Hepatocyte (in vitro differentiated cells): ENCODE results near the gene ERICH2.

Experiments used
- EZH2 ChIP-seq: fragments of 200-600 bp; sonication (generic); IDR thresholded peaks from 2 replicates; pipeline ENCODE4 v1.6.1; 2016; ENCODE audit warnings: antibody characterized with exemption, mild to moderate bottlenecking, borderline replicate concordance
- TF ChIP-seq, protein P1 (sequence below): fragments of 200-600 bp; sonication (generic); IDR thresholded peaks from 2 replicates; pipeline ENCODE4 v1.5.1; 2016; ENCODE audit warnings: antibody characterized with exemption, mild to moderate bottlenecking; ENCODE audit not compliant: poor library complexity

DNA sequence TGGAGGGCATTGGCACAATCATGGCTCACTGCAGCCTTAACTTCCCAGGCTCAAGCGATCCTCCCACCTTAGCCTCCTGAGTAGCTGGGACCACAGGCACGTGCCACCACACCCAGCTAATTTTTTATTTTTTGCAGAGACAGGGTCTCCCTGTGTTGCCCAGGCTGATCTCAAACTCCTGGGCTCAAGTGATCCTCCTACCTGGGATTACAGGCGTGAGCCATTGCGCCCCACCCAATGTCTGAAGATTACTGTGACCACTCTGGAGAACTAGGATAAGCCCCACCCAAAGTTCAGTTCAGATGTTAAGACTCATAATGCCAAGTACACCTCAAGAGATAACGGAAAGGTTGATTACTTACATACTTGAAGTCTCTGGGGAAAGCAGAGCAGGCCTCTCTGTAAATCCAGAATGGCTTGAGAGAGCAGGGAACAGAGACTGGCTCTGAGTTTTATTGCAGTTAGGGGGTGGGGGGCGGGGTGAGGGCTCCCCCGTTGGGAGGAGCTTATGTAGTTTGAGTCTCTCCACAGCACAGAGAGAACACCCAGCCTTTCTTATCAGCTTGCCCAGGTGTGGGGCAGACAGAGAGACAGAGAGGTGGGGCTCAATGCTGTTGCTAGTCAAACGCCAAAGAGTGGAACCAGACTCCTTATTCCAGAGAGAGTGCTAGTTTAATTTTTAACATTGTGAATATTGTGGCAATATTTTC lies 26.5 kb upstream of the ERICH2 start:
- no peak for TF ChIP-seq EZH2
- TF ChIP-seq, protein P1, sequence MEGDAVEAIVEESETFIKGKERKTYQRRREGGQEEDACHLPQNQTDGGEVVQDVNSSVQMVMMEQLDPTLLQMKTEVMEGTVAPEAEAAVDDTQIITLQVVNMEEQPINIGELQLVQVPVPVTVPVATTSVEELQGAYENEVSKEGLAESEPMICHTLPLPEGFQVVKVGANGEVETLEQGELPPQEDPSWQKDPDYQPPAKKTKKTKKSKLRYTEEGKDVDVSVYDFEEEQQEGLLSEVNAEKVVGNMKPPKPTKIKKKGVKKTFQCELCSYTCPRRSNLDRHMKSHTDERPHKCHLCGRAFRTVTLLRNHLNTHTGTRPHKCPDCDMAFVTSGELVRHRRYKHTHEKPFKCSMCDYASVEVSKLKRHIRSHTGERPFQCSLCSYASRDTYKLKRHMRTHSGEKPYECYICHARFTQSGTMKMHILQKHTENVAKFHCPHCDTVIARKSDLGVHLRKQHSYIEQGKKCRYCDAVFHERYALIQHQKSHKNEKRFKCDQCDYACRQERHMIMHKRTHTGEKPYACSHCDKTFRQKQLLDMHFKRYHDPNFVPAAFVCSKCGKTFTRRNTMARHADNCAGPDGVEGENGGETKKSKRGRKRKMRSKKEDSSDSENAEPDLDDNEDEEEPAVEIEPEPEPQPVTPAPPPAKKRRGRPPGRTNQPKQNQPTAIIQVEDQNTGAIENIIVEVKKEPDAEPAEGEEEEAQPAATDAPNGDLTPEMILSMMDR: no peak
